D721Med (cell line): ENCODE results near the gene DDX27.
"Not testable (repeated sequence)": the region's sequence is repeated elsewhere in the genome, so short reads cannot be mapped to it uniquely, and the experiment has no call there.

Source experiments
- DNase-seq: peaks from one replicate; pipeline ENCODE4 v3.0.0; 2011; ENCODE audit warnings: low spot score; ENCODE audit not compliant: insufficient read length
- FAIRE-seq: peaks from 2 replicates; lab custom pipeline; 2011; peaks lifted over from hg19 to GRCh38; lab: Jason Lieb, UNC
- CTCF ChIP-seq: IDR thresholded peaks from 2 replicates; pipeline ENCODE4 v1.5.1; 2012; ENCODE audit warnings: mild to moderate bottlenecking, control low read depth; ENCODE audit not compliant: insufficient read depth; ENCODE audit errors: missing control alignments

The DDX27 gene

GRCh38 chr20:49210101-49210756, 9.0 kb upstream of the DDX27 start:
- no peak for FAIRE-seq
- DNase-seq = no peak
- TF ChIP-seq CTCF = no peak

GRCh38 chr20:49210757-49211110, 8.5 kb upstream of the DDX27 start:
- no peak for DNase-seq
- no peak for TF ChIP-seq CTCF
- FAIRE-seq = no peak

- no peak for TF ChIP-seq CTCF
- FAIRE-seq (no peak), DNase-seq (no peak)
Measured at GRCh38 chr20:49214571-49214970, 4.6 kb upstream of the DDX27 start.

GRCh38 chr20:49215232-49215631, 4.0 kb upstream of the DDX27 start:
- no peak for TF ChIP-seq CTCF
- FAIRE-seq (no peak), DNase-seq (no peak)

- no peak for FAIRE-seq
- DNase-seq = no peak
- TF ChIP-seq CTCF = peak; percentile 90
Measured at GRCh38 chr20:49216991-49217578, 2.1 kb upstream of the DDX27 start.

GRCh38 chr20:49218739-49219090, 501 bp upstream of the DDX27 start:
- not testable (repeated sequence) for DNase-seq, FAIRE-seq

- TF ChIP-seq CTCF = no peak
- DNase-seq = no peak
- no peak for FAIRE-seq
Measured at GRCh38 chr20:49219924-49220831, 962 bp downstream of the DDX27 start.
